IPS-20b (cell line): Measurements from ENCODE around the gene MYL11.

Experiments used
- H3K27ac ChIP-seq: one replicate; pipeline ENCODE4 v1.5.1; 2013; ENCODE audit warnings: low read length
- H3K27me3 ChIP-seq: 2 replicates; pipeline ENCODE4 v1.6.1; 2013; ENCODE audit warnings: mild to moderate bottlenecking, low read length, inconsistent platforms; ENCODE audit not compliant: insufficient read depth
- H3K36me3 ChIP-seq: 2 replicates; pipeline ENCODE4 v1.6.1; 2013; ENCODE audit warnings: low read depth, mild to moderate bottlenecking, inconsistent platforms, low read length, moderate library complexity; ENCODE audit not compliant: insufficient read depth
- H3K4me1 ChIP-seq: 2 replicates; pipeline ENCODE4 v1.6.1; 2013; ENCODE audit warnings: mild to moderate bottlenecking, control low read depth, inconsistent platforms, low read length, moderate library complexity; ENCODE audit not compliant: insufficient read depth
- H3K4me3 ChIP-seq: 2 replicates; pipeline ENCODE4 v1.5.1; 2013; ENCODE audit warnings: mild to moderate bottlenecking, low read length, inconsistent platforms
- H3K9ac ChIP-seq: 2 replicates; pipeline ENCODE4 v1.6.1; 2013; ENCODE audit warnings: low read depth, mild to moderate bottlenecking, inconsistent platforms, low read length, moderate library complexity
- H3K9me3 ChIP-seq: 2 replicates; pipeline ENCODE4 v1.6.1; 2013; ENCODE audit warnings: mild to moderate bottlenecking, low read depth, low read length, inconsistent platforms; ENCODE audit not compliant: insufficient read depth

Gene MYL11

GRCh38 chr16:30418350-30419181, 44.0 kb downstream of the MYL11 start:
- Histone ChIP-seq H3K9ac (peak overlapping the region; percentile 56; the same call in 1 of the 2 replicates), H3K4me1 (no peaks in the 10 kb centered on the region), H3K27ac (no peak overlapping the region), H3K9me3 (no peaks in the 10 kb centered on the region), H3K27me3 (no peaks in the 10 kb centered on the region), H3K36me3 (peaks cover 30% of the 10 kb centered on the region), H3K4me3 (peak overlapping the region; percentile 64; the same call in 1 of the 2 replicates)

- Histone ChIP-seq H3K27ac (no peak overlapping the region), H3K4me3 (no peak overlapping the region), H3K4me1 (no peaks in the 10 kb centered on the region), H3K36me3 (peaks cover 41% of the 10 kb centered on the region), H3K27me3 (no peaks in the 10 kb centered on the region), H3K9me3 (no peaks in the 10 kb centered on the region), H3K9ac (no peak overlapping the region)
These were observed 46.4 kb downstream of the MYL11 start for GRCh38 chr16:30421010-30421409.
